Ascending aorta (tissue), 2 donors: ENCODE data around the gene GPR153. TPM values are rescaled to one million over a fixed set of nuclear protein-coding genes. Genes with fewer than 3 reads are reported as not detected.

ENCODE experiments used
- DNase-seq, 2 donors: peaks; one replicate each; pipeline ENCODE4 v3.0.0-alpha.2; 2019; ENCODE audit warnings: low spot score in 2 of 2
- H3K27ac ChIP-seq, 2 donors: fragments of 200-600 bp; sonication (generic); one replicate each; pipeline ENCODE4 v1.5.1; 2016 to 2017; ENCODE audit warnings: mild to moderate bottlenecking in 1 of 2
- H3K27me3 ChIP-seq: fragments of 200-600 bp; sonication (generic); one replicate; pipeline ENCODE4 v1.5.1; 2017
- H3K36me3 ChIP-seq, 2 donors: fragments of 200-600 bp; sonication (generic); one replicate each; pipeline ENCODE4 v1.5.1; 2016
- H3K4me1 ChIP-seq, 2 donors: fragments of 200-600 bp; sonication (generic); one replicate each; pipeline ENCODE4 v1.5.1; 2016 to 2017; ENCODE audit warnings: mild to moderate bottlenecking in 1 of 2
- H3K4me3 ChIP-seq, 2 donors: fragments of 200-600 bp; sonication (generic); one replicate each; pipeline ENCODE4 v1.5.1; 2016 to 2017; ENCODE audit warnings: mild to moderate bottlenecking in 1 of 2
- H3K9me3 ChIP-seq, 2 donors: fragments of 200-600 bp; sonication (generic); one replicate each; pipeline ENCODE4 v1.5.1; 2016
- intact Hi-C: fragments of 100-400 bp; cut with DNase I; formaldehyde crosslinking; loops from one replicate; pipeline ENCODE4 v1.15.1; 2023
- total RNA-seq: library from RNA; depleted of rRNA; stranded (reverse); fragments of >200 nt; gene quantifications from one replicate; pipeline ENCODE4 v1.1.0, GENCODE V29; 2016
- TF ChIP-seq, protein P1 (sequence below), 3 experiments: fragments of 200-600 bp in 2 of 3; fragments of 450-650 bp in 1 of 3; sonication (generic) in 2 of 3; IDR thresholded peaks; one replicate each; pipeline ENCODE4 v1.5.1; 2016 to 2019; ENCODE audit warnings: antibody characterized with exemption in 3 of 3, mild to moderate bottlenecking in 1 of 3, moderate library complexity in 1 of 3

GPR153 gene
- total RNA-seq, 1 donor from 2014 or later, result 24.3 TPM

GRCh38 chr1:6199298-6200187 is 61.4 kb downstream of the GPR153 start, which contains the start of gene RPL22:
RPL22 (minus strand) TSS chr1:6199595; CDS start chr1:6199573, 22 bp downstream.
- TF ChIP-seq, protein P1, sequence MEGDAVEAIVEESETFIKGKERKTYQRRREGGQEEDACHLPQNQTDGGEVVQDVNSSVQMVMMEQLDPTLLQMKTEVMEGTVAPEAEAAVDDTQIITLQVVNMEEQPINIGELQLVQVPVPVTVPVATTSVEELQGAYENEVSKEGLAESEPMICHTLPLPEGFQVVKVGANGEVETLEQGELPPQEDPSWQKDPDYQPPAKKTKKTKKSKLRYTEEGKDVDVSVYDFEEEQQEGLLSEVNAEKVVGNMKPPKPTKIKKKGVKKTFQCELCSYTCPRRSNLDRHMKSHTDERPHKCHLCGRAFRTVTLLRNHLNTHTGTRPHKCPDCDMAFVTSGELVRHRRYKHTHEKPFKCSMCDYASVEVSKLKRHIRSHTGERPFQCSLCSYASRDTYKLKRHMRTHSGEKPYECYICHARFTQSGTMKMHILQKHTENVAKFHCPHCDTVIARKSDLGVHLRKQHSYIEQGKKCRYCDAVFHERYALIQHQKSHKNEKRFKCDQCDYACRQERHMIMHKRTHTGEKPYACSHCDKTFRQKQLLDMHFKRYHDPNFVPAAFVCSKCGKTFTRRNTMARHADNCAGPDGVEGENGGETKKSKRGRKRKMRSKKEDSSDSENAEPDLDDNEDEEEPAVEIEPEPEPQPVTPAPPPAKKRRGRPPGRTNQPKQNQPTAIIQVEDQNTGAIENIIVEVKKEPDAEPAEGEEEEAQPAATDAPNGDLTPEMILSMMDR (IDR thresholded peaks at IDR 0.05), result no peak
- intact Hi-C loops, result loop anchor here (1.0 to 5.0 kb wide), 2 partner anchors 37 to 207 kb away; partner anchors contain the start of gene NPHP4
- Histone ChIP-seq H3K36me3 (peaks cover 15 to 27% of the 10 kb centered on the region in 2 donors), H3K9me3 (no peaks in the 10 kb centered on the region), H3K4me1 (peaks cover 15 to 26% of the 10 kb centered on the region in 2 donors), H3K4me3 (peak within 1 kb of the TSS; percentile 77 to 86), H3K27me3 (no peaks in the 10 kb centered on the region), H3K27ac (peak within 1 kb of the TSS; percentile 79 to 82)
- DNase-seq, result peak; percentile 91 to 99

DNA sequence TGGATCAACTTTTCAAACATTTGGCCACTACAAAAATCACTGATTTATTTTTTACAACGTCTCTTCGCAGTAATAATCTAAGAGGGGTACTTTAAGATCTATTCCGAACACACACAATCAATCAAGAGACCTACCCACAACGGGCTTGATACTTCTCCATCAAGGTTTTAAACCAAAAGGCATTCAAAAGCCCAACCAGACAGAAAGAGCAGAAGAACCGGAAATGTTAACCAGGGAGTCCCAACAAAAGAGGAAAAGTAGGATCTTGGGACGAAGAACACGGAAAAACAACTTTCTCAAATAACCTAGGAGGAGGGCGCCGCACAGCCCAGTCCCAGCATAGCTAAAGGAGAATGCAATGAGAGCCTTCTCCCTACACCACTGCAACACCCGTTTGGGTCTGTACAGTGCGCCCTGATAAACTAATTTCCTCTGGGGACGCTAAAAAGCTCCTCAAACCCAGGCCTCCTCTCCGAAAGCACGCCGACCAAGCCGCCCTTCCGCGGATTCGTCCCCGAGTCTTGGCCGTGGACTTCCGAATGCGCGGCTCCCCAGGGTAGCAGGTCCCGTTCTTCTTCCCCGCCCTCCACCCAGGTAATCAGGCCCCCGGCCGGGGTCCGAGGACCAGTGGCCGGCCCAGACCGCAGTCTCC is 62.1 kb downstream of the GPR153 start:
- TF ChIP-seq, protein P1 (IDR thresholded peaks at IDR 0.05), result no peak
- Histone ChIP-seq H3K4me1 (peaks cover 15 to 26% of the 10 kb centered on the region in 2 donors), H3K27me3 (no peaks in the 10 kb centered on the region), H3K9me3 (no peaks in the 10 kb centered on the region), H3K4me3 (peak overlapping the region; percentile 77 to 86), H3K36me3 (peaks cover 23 to 34% of the 10 kb centered on the region in 2 donors), H3K27ac (peak overlapping the region; percentile 79 to 82)
- DNase-seq, result no peak
- intact Hi-C loops, result loop anchor here (1.0 to 5.0 kb wide), 2 partner anchors 38 to 206 kb away; partner anchors contain the start of gene NPHP4

DNA sequence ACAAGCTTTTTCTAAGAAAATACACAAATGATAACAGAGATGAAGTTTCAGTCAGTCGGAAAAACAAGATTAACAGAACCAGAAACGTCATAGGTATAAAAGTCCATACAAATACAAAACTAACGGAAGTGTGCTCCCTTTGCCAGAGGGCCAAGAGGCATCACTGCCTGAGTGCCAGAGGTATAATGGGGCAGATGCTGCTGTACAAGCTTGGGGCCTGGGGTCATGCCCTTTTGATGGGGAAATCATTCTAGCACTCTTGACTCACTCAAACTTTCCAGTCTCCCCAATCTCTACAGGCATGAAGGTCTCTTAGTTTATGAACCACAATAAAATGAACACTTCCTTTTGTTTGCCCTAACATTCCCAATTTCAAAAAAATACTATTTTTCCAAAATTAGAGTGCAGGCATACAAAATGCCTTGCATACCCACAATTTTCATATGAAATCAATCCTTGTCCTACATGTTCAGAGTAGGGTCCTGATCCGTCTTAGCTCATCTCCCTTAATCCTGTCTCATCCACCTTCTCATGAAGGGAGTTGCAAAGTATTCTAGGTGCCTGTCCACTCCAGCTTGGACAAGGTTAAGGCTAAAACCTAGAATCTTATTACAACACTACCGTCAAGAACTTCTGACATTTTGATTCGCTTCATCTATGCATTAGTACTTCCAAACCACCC is 63.0 kb downstream of the GPR153 start:
- Histone ChIP-seq H3K27me3 (no peaks in the 10 kb centered on the region), H3K27ac (peak overlapping the region in 1 of 2 donors; percentile 1), H3K4me1 (peaks cover 15 to 26% of the 10 kb centered on the region in 2 donors), H3K36me3 (peaks cover 31 to 43% of the 10 kb centered on the region in 2 donors), H3K4me3 (peak overlapping the region; percentile 77 to 86), H3K9me3 (no peaks in the 10 kb centered on the region)
- intact Hi-C loops, result loop anchor here (5.0 kb wide), 1 partner anchor 206 kb away; the partner anchor contains the start of gene NPHP4
- TF ChIP-seq, protein P1 (IDR thresholded peaks at IDR 0.05), result no peak
- no peak for DNase-seq

Other genes starting within 250 kb of the GPR153 start
- 17.9 TPM for gene KCNAB2, start 215.2 kb downstream of the GPR153 start, total RNA-seq
- 4.0 TPM for gene CHD5, start 80.8 kb downstream of the GPR153 start, total RNA-seq
- 88.8 TPM for gene RPL22, start 61.5 kb downstream of the GPR153 start, total RNA-seq
- gene RNF207, start 55.0 kb downstream of the GPR153 start, total RNA-seq, result 81.1 TPM
- gene ICMT, start 25.1 kb downstream of the GPR153 start, total RNA-seq, result 96.7 TPM
- not detected for gene HES3, start 16.9 kb downstream of the GPR153 start, total RNA-seq
- 16.1 TPM for gene ACOT7, start 132.7 kb upstream of the GPR153 start, total RNA-seq
- gene HES2, start 158.8 kb upstream of the GPR153 start, total RNA-seq, result not detected
- gene ESPN, start 163.7 kb upstream of the GPR153 start, total RNA-seq, result 2.2 TPM
- gene TNFRSF25, start 205.1 kb upstream of the GPR153 start, total RNA-seq, result 18.0 TPM
- 11.4 TPM for gene PLEKHG5, start 230.6 kb upstream of the GPR153 start, total RNA-seq